Measurements from ENCODE around the gene ASB5.

- TF ChIP-seq SMARCA4 (IDR thresholded peaks at IDR 0.05) = no peak
- TF ChIP-seq CTCF (IDR thresholded peaks at IDR 0.05 in 2 of 3, conservative IDR thresholded peaks at IDR 0.05 in 1 of 3; ENCODE audit: insufficient read depth in 2 of 3, low read depth in 1 of 3, low read length in 3 of 3) = no peak
- no peak for TF ChIP-seq ZNF212 (CRISPR knock-in tag; IDR thresholded peaks at IDR 0.05)
- TF ChIP-seq IRF1 (CRISPR knock-in tag; IDR thresholded peaks at IDR 0.05; ENCODE audit: borderline replicate concordance) = no peak
- no peak for TF ChIP-seq TCF7L2 (IDR thresholded peaks at IDR 0.05; ENCODE audit: low read depth, low read length)
- TF ChIP-seq CREB5 (CRISPR knock-in tag; IDR thresholded peaks at IDR 0.05) = no peak
- TF ChIP-seq ZNF449 (CRISPR knock-in tag; IDR thresholded peaks at IDR 0.05) = no peak
- no peak for TF ChIP-seq RBM25 (IDR thresholded peaks at IDR 0.05; ENCODE audit: low read depth, low read length, severe bottlenecking)
- no peak for TF ChIP-seq SIN3A (IDR thresholded peaks at IDR 0.05; ENCODE audit: borderline replicate concordance in 2 of 2, control insufficient read depth in 1 of 2, low read depth in 2 of 2, low read length in 2 of 2)
Observed at GRCh38 chr4:176293660-176294059, 24.6 kb upstream of the ASB5 start.
